Activated naive CD4-positive, alpha-beta T cell (primary cell): ENCODE results near the gene CALCA.
"Not testable (repeated sequence)": the region's sequence is repeated elsewhere in the genome, so short reads cannot be mapped to it uniquely, and the experiment has no call there.

Experiments
- DNase-seq, 4 experiments: peaks; one replicate each; lab custom pipeline; 2025; lab: John Stamatoyannopoulos, UW

The CALCA gene, protein sequence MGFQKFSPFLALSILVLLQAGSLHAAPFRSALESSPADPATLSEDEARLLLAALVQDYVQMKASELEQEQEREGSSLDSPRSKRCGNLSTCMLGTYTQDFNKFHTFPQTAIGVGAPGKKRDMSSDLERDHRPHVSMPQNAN

DNA sequence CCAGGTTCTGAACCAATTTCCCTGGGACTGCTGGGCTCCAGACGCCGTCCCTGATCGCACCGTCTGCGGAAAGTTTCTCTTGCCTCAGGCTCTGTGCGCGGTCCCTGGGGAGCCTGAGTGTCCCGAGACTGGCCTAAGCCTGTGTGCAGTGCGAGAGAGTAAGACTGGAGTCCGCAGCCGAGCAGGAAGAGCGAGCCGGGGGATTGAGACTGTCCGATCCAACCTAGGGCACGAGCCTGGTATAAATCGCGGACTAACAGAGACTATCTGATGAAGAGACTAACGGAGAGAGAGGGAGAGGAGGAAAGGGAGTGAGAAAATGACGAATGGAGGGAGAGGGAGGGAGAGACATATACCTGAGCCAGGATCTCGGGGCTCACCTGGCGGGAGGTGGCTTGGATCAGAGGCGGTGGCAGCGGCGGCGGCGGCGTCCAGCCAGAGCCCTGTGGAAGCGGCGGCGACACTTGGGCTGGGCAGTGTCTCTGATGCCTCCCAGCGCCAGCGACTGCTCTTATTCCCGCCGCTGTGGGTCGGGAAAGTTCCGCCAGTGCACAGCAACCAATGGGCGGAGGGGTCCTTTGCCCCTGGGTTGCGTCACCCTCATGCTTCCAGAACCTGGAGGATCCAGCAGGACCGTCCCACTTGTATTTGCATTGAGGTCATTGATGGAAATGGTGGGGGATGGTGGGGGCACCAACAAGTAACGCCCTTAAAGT, at the start of gene CALCA:
Gene CALCA (minus strand): TSS at position 487 of the 716 bp plus-strand sequence. CDS start 1,159 bp downstream, outside the sequence.
- DNase-seq, result no peak

DNA sequence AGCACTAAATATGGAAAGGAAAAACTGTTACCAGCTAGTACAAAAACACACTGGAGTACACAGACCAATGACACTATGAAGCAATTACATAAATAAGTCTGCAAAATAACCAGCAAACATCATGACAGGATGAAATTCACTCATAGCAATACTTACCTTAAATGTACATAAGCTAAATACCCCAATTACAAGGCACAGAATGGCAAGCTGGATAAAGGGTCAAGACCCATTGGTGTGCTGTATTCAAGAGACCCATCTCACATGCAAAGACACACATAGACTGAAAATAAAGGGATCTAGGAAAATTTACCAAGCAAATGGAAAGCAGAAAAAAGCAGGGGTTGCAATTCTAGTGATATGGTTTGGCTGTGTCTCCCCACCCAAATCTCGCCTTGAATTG, 44.0 kb upstream of the CALCA start:
- no peak for DNase-seq

DNA sequence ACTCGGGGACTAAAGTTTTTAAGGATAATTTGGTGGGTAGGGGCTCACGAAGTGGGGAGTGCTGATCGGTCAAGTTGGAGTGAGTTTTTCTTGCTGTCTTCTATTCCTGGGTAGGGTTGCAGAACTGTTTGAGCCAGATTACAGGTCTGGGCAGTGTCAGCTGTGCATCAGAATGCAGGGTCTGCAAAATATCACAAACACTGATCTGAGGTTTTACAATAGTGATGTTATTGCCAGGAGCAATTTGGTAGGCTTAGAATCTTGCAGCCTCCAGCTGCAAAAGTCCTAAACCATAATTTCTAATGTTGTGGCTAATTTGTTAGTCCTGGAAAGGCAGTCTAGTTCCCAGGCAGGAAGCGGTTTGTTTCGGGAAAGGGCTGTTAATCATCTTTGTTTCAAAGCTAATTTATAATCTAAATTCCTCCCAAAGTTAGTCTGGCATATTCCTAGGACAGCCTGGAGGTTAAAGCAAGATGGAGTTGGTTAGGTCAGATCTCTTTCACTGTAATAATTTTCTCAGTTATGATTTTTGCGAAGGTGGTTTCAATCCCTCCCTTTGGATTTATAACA, 39.7 kb upstream of the CALCA start:
- no peak for DNase-seq

DNA sequence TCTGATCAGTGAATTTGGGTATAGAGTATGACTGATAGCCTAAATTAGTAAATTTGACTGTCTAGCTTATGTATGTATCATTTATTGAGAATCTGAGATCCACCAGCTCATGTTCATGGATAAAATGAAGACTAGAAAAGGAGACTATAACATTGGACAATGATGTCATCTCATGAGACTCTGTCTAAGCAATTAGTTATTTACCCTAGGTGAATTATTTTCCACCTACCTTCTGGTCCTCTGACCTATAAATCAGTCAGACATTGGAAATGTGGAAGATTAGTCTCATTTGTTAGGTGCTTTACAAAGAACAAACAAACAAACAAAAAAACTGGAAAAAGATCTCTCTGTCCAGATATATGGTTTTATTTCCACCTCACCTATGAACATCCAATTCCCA, 38.7 kb upstream of the CALCA start:
- DNase-seq, result no peak

DNA sequence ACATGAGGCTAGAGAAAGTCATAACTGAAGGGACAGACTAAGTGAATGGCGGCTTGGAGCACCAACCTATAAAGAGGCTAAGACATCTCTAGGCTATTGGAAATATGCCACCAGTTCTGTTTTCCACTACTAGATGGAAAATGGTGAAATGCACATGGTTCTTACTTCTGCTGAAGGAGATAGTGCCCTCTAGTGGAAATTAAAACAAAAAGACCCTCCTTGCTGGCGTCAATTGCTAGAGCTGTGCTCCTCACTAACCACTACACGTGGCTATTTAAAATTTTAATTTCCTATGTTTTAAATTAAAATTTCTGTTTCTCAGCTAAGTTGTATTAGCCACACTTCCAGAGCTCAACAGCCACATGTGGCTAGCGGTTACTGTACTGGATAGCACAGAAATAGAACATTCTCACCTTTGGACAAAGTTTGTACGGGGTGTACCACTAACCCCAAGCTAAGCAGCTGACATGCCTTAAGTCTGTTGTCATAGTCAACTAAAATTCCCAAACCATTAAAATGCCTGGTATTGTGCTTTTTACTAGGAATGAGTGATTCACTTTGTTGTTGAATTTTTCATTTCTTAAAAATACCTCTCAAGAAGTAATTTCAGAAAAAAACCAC, 34.1 kb upstream of the CALCA start:
- DNase-seq, result no peak

DNA sequence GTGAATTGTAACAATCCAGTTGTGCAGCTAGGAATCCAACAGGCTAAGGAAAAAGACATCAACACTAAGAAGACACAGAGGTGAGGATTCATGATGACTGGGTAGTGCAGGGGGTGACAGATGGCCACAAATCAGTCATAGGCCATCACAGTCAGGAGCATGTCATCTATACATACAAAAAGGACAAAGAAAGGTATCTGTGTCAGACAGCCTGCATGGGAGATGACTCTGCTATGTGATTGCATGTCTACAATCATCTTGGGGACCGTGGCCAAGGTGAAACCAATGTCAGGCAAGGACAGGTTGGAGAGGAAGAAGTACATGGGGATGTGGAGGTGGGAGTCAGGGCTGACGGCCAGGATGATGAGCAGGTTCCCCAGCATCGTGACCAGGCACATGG, 16.0 kb upstream of the CALCA start:
- DNase-seq, result not testable (repeated sequence)

DNA sequence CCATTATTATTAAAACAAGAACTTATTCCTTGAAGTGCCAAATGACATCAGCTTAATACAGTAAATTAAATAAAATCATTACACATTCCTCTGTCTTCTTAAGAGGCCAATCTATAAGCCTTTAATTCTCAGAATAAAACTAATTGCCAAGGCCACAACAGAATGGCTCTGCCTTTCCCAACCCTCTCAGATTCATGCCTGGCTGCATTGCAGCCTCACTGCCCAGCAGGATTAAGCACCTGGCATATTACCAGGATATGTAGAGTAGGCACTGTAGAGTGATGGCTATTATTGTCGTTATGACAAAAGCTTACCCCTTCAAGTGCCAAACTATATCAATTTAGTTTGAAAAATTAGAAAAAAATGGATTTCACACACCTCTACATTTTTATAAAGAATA, 9.4 kb upstream of the CALCA start:
- DNase-seq, result no peak

DNA sequence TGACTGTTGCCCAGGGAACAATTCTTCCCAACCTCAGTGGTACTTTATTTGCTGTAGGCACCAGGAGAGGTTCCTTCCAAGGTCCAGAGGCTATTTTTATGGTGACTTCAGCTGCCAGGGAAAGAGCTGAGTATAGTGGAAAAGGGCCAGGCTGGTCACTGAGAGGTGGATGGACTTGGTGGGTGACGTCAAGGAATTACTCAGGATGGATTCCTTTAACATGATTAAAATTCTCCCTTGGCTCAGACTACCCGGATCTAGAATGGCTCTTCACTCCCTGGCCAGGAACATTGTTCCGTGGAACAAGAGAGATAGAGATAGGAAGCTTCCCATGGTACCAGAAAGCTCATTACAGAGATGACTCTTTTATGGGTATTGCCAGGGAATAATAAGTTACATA, 8.7 kb upstream of the CALCA start:
- DNase-seq, result no peak

DNA sequence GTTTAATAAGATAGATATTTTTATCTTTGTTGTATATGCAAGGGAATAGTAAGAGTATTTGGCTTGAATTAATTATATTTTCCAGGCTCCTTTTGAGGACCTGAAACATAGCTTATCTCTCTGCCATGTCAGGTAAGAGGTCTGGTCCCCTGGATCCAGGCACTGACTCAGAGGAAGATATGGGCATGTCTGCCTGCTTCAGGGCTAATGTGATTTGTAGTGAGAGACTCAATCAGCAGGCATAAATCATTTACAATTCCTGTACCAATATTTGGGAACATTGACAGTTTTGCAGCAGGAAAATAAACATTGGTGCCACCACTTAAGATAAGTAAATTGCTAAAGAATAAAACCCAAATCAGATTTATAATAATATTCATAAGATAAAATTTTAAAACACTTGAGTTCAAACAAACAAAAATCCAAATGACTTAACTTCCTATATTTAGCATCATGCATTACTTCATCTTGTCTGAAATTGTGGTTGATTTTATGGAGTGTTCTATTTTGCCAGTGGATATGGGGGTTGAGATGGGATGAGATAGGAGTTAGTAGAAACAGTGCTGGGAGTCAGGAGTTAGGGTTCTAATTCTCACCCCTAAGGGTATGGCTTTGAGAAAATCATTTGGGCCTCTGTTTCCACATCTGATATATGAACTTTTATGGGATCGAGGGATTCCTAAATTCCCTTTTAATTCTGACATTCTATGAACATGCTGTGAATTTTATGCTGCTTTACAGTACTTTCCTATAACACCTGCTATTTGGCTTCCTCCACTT, 5.1 kb upstream of the CALCA start:
- no peak for DNase-seq

DNA sequence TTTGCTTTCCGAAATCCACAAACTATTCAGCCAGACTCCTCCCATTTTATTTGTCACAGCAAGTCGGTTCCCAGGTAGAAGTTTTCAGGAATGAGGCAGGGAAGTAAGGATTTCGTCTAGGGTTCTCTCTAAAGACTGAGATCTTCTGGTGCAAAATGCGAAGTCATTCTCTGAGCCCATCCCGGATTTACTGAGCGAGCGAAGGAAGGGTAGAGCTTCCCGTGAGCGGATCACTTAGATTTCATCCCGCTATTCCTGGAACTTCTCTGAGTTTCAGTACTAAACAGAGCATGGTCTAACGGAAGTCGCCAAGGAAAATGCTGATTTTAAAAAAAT, 3.1 kb upstream of the CALCA start:
- DNase-seq, result no peak

DNA sequence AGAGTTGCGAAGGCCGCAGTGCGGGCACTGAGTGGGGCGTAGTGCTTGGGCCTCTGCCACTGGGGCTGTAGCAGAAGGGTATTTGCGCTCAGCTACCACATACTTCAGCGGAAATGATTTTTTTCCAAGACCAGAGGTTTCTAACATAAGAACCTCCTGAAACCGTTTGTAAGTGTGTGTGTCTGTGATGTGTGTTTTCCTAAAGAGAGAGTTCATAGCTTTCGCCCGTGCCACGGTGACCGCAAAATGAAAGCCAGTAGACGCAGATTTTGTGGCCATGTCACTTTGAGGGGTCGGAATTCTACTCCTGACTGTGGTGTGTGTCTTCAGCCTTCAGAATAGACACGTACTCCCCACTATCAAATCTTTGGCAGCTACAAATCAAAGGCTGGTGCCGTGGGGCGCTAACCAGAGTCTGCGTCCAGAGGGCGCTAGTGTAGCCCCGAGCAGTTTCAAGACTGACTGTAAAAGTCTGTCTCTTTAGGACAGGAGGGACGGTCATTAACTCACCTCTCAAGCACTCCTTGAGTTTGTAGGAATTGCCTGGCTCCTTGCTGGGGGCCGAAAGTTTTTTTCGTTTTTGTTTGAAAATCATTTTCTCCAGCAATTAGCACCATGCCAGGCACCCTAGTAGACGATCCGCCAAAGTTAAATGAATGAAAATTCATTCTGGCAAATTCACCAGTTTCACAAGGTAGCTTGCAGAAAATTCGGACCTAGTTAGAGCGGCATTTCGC, 2.5 kb upstream of the CALCA start:
- peak in 2 of 4 experiments; percentile 23 to 34 for DNase-seq

DNA sequence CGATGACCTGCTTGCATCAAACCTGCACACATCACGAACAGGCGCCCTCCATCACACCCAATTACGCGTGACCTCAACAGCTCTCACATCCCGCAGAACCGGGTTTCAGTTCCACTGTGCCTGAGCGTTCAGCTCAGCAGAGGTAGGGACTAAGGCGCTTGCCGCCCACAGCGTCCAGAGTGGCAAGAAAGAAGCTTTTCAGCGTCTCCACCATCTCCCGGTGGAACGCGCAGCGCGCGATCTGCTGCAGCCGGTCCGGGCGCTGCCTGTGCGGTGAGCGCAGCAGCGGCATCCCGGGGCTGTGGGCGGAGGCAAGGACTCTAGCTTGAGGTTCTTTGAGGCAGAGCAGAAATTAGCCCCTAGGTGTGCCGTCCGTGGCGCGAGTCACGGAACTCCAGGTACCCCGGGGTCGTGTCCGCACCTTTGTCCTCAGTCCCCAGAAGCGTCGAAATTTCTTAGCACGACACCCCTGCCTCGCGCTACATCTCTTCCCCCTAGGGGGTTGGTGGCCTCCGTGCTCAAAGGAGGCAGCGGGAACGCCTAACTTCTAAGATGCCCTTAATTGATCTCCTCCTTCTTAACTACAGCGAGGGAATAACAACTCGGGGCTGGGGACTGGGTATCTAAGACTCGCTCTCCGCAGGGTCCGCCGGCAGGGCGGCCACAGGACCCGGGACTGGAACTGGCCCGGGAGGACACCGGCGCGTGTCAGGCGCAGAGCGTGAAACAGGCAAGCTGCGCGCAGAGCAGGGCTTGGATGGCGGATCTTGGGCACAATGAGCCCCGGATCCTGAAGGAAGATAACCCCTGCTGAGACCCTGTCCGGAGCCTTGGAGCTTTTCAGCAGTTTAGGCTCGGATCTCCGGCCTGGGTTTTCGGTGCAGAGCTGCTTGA, 1.7 kb upstream of the CALCA start:
- peak in 1 of 4 experiments; percentile 14 for DNase-seq

DNA sequence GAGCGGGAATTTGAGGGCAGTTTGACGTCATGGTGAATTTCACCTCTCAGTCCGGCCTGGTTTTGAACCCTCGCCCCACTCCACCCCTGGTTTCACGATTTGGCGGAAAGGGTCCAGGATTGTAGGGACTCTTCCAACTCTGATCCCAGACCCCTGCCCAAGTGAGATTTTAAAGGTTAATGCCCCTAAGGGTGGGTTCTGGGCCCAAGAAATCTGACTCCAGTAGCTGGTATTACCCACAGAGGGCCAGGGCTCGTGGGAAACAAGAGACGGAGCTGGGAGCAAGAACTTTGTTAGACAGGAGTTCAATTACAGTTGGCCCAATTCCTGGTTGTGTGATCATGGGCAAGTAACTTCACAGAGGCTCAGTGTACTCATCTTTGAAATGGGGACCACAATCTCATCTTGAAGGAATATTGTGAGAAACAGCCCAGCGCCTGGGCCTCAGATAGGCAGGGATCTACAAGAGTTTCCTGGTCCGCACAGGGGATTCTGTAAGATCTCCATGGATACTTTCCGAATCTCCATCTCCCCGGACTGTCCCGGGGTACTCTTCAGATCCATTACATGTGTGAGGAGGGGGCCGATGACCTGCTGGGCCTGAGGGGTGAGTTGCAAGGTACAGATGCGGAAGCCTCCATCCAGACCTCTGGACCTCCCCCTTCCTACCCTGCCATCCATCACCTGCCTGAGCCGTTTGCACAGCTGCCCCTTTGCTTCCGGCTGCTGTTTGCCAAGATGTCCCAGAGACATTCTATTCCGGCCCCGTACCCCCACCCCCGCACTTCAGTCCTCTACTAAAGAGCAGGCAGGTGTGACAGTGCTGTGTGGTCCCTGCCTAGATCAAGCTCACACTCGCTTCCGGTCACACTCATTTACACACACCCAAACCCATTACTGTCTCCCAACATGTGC, 687 bp upstream of the CALCA start:
- DNase-seq, result no peak

DNA sequence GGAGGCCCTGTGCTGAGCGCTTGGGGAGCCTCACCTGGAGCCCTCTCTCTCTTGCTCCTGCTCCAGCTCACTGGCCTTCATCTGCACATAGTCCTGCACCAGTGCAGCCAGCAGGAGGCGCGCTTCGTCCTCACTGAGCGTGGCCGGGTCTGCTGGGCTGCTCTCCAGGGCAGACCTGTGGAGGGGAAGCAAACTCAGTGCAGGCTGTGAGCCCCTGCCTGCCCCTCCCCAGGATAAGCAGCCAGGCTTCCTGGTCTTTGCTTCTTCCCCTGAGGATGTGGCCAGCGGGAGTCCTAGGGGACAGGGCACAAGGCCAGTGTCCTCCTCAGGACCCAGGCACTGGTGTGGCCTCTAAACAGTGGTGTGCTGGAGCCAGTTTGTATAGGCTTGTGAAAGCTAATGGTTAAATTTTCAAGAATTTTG, 2.2 kb downstream of the CALCA start:
- peak in 2 of 4 experiments; percentile 18 to 33 for DNase-seq

DNA sequence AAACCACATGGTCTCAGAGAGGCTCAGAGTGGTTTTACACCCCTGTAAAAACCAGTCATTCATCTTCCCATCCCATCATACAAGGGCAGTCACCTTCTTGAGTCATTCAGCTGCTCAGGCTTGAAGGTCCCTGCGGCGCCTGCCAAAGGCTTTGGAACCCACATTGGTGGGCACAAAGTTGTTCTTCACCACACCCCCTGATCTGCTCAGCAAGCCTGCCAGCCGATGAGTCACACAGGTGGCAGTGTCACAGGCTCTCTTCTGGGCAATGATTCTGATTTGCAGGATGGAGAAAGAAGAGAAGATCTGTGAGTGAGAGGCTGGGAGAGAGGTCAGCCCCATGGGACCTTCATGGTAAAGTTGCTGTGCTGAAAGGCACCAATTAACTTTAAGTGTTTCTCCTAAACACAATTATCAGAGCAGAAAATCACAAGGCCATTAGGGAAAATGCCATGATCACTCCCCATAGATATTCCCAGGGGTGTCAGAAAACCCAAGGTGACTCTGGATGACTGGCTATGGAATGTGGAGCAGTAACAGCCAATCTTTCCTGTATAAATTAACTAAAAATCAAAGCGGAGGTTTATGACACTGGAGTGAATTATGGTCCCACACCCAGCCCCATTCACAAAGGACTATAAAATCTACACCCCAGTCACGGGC, 4.4 kb downstream of the CALCA start:
- DNase-seq, result no peak

DNA sequence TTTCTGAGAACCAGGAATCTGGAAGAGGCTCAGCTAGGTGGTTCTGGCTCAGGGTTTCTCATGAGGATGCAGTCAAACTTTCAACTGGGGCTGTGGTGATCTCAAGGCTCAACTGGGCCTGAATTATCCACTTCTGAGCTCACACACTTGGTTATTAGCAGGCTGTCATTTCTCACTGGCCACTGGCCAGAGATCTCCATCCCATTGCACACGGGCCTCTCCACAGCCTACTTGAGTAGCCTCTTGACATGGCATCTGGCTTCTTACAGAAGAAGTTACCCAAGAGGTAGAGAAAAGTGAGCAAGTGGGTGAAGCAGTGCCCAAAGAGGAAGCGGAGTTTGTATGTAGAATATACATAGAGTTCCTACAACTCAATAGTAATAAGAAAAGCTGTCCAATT, 16.0 kb downstream of the CALCA start:
- DNase-seq, result no peak

DNA sequence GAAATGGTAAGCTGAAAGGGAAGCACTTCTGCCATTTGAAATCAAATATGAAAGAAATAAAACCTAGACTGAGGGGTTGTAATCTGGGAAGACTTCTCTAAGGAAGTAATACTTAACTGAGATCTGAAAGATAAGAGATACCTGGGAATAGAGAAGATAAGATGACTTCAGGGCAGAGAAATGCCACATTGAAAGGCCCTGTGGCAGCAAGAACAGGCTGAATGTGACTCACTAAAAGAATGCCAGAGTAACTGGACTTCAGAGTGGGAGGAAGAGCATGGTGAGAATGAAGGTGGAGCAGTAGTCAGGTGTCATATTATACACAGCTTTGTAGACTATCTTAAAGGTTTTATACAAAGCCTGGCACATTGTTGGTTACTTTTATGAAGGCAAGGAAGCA, 17.6 kb downstream of the CALCA start:
- no peak for DNase-seq

DNA sequence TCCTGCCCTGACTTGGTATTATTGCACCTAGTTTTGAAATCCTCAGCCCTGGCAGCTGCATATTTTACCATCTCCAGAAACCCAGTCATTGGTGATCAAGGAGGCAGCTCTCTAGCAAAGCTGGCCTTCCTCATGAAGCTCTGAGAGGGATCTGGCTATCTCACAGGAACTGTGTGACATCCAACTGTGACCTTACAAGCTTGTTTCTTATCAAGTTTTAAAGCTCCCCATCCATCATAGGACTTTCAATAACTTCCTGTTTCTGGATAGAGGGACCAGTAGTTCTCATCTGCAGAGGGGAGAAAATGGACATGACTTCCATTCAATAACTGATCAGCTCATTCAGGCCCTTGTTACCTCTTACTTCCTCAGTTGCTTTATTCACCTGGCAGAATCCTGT, 18.2 kb downstream of the CALCA start:
- DNase-seq, result no peak
